IMR-90 (cell line): ENCODE data around the gene ULBP1.

Experiments used
- BHLHE40 ChIP-seq: fragments of 150-350 bp; IDR thresholded peaks from 2 replicates; pipeline ENCODE4 v1.6.1; 2016; ENCODE audit warnings: mild to moderate bottlenecking, low read depth, low read length
- CEBPB ChIP-seq: IDR thresholded peaks from 2 replicates; pipeline ENCODE4 v1.6.1; 2012; ENCODE audit warnings: low read depth, low read length, improper control_type of control experiment
- CHD1 ChIP-seq: IDR thresholded peaks from 2 replicates; pipeline ENCODE4 v1.6.1; 2012; ENCODE audit warnings: low read depth, low read length, improper control_type of control experiment
- MAZ ChIP-seq: IDR thresholded peaks from 2 replicates; pipeline ENCODE4 v1.6.1; 2012; ENCODE audit warnings: low read depth, mild to moderate bottlenecking, low read length, improper control_type of control experiment, moderate library complexity, borderline replicate concordance
- MXI1 ChIP-seq: IDR thresholded peaks from 2 replicates; pipeline ENCODE4 v1.6.1; 2012; ENCODE audit warnings: low read depth, mild to moderate bottlenecking, low read length, moderate library complexity, borderline replicate concordance
- POLR2A ChIP-seq: IDR thresholded peaks from 2 replicates; pipeline ENCODE4 v1.6.1; 2012; ENCODE audit warnings: mild to moderate bottlenecking, low read depth, low read length
- RAD21 ChIP-seq: IDR thresholded peaks from 2 replicates; pipeline ENCODE4 v1.6.1; 2012; ENCODE audit warnings: low read length, improper control_type of control experiment
- RCOR1 ChIP-seq: IDR thresholded peaks from 2 replicates; pipeline ENCODE4 v1.6.1; 2012; ENCODE audit warnings: mild to moderate bottlenecking, low read length, improper control_type of control experiment; ENCODE audit not compliant: insufficient replicate concordance
- RFX5 ChIP-seq: IDR thresholded peaks from 2 replicates; pipeline ENCODE4 v1.8.0; 2012; ENCODE audit warnings: low read depth, mild to moderate bottlenecking, low read length, moderate library complexity
- SMC3 ChIP-seq: fragments of 150-350 bp; IDR thresholded peaks from 2 replicates; pipeline ENCODE4 v1.6.1; 2016; ENCODE audit warnings: low read depth, mild to moderate bottlenecking, antibody characterized with exemption, low read length, moderate library complexity
- TF ChIP-seq, protein P1 (sequence below): conservative IDR thresholded peaks from 2 replicates; pipeline ENCODE4 v1.5.1; 2012; ENCODE audit warnings: mild to moderate bottlenecking, low read depth, low read length, improper control_type of control experiment
- TF ChIP-seq, protein P2 (sequence below): fragments of 150-350 bp; IDR thresholded peaks from 2 replicates; pipeline ENCODE4 v1.6.1; 2017; ENCODE audit warnings: mild to moderate bottlenecking, antibody characterized with exemption, low read length, low read depth

DNA sequence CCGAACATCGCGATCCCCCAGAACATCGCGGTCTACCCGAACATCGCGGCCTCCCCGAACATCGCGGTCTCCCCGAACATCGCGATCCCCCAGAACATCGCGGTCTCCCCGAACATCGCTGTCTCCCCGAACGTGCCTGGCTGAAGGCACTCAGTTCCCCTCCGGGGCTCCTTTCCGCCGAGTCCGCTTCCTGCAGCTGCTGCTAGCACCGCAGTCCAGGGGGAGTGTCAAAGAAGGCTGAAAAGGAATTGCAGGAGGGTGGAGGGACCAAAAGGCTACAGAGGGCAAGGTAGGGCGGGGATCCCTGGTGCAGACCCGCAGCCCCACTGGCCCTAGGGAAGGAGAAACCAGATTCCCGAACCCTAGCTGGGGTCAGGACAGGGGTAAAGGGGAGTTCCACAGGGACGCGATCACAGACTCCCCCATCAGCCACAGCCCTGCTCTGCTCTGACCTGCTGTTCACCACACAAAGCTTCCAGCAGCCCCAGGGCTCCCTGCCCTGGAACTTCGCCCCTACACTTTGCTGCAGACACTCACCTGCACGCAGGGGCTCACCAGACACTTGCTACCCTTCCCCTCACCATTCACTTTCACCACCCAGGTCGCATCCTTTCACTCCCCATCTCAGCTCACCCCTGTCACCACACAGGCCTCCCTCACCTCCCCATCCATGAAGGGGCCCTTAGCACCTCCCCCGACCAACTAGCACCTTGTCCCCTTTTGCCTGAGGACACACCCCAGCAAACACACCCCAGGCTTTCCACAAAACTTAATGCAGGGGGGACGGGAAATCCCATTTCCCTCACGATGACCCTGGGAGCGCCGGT lies 1.7 kb downstream of the ULBP1 start:
- TF ChIP-seq, protein P1, sequence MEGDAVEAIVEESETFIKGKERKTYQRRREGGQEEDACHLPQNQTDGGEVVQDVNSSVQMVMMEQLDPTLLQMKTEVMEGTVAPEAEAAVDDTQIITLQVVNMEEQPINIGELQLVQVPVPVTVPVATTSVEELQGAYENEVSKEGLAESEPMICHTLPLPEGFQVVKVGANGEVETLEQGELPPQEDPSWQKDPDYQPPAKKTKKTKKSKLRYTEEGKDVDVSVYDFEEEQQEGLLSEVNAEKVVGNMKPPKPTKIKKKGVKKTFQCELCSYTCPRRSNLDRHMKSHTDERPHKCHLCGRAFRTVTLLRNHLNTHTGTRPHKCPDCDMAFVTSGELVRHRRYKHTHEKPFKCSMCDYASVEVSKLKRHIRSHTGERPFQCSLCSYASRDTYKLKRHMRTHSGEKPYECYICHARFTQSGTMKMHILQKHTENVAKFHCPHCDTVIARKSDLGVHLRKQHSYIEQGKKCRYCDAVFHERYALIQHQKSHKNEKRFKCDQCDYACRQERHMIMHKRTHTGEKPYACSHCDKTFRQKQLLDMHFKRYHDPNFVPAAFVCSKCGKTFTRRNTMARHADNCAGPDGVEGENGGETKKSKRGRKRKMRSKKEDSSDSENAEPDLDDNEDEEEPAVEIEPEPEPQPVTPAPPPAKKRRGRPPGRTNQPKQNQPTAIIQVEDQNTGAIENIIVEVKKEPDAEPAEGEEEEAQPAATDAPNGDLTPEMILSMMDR = no peak
- no peak for TF ChIP-seq CEBPB
- no peak for TF ChIP-seq POLR2A
- no peak for TF ChIP-seq MAZ
- TF ChIP-seq MXI1 = no peak
- TF ChIP-seq, protein P2, sequence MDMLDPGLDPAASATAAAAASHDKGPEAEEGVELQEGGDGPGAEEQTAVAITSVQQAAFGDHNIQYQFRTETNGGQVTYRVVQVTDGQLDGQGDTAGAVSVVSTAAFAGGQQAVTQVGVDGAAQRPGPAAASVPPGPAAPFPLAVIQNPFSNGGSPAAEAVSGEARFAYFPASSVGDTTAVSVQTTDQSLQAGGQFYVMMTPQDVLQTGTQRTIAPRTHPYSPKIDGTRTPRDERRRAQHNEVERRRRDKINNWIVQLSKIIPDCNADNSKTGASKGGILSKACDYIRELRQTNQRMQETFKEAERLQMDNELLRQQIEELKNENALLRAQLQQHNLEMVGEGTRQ = no peak
- no peak for TF ChIP-seq RCOR1
- TF ChIP-seq SMC3 = no peak
- no peak for TF ChIP-seq RFX5
- no peak for TF ChIP-seq RAD21
- TF ChIP-seq BHLHE40 = no peak
- TF ChIP-seq CHD1 = no peak
